Muscle of leg (tissue), 16 donors: Measurements from ENCODE around the gene CSRNP2. TPM values are rescaled to one million over a fixed set of nuclear protein-coding genes. Genes with fewer than 3 reads are reported as not detected.

ENCODE experiments used
- DNase-seq: peaks from one replicate; pipeline ENCODE4 v3.0.0; 2013
- H3K27ac ChIP-seq: one replicate; pipeline ENCODE4 v1.5.1; 2013; ENCODE audit warnings: mild to moderate bottlenecking, low read length, control low read depth
- H3K27me3 ChIP-seq: one replicate; pipeline ENCODE4 v1.6.1; 2013; ENCODE audit warnings: low read length; ENCODE audit not compliant: control insufficient read depth, insufficient read depth
- H3K36me3 ChIP-seq: one replicate; pipeline ENCODE4 v1.6.1; 2013; ENCODE audit warnings: low read length; ENCODE audit not compliant: control insufficient read depth, insufficient read depth
- H3K4me1 ChIP-seq: one replicate; pipeline ENCODE4 v1.6.1; 2013; ENCODE audit warnings: low read length; ENCODE audit not compliant: control insufficient read depth, insufficient read depth
- H3K4me3 ChIP-seq: one replicate; pipeline ENCODE4 v1.5.1; 2013; ENCODE audit warnings: low read length, control low read depth
- H3K9me3 ChIP-seq: replicated peaks from 2 replicates; pipeline ENCODE4 v1.6.1; 2013; ENCODE audit warnings: low read depth, low read length; ENCODE audit not compliant: control insufficient read depth
- WGBS: methylation state at CpG from one replicate; pipeline ENCODE4 v1.1.5; 2013; ENCODE audit warnings: missing lambda C conversion rate; ENCODE audit not compliant: insufficient coverage; 5-methylcytosine and 5-hydroxymethylcytosine counted together
- long read RNA-seq, 11 donors: transcript quantifications; one replicate each; lab custom pipeline, GENCODE V29; 2026
- polyA plus RNA-seq, 8 donors: library from polyadenylated mRNA; unstranded; fragments of 120-200 nt; gene quantifications; one replicate each; pipeline versions ENCODE4 v1.2.1 to v1.2.3, GENCODE V29; 2013; ENCODE audit warnings: inconsistent platforms in 1 of 8, low replicate concordance in 1 of 8; ENCODE audit not compliant: insufficient read length in 8 of 8, insufficient read depth in 1 of 8
- total RNA-seq: library from RNA; stranded (reverse); fragments of 120-200 nt; gene quantifications from one replicate; pipeline ENCODE4 v1.2.4, GENCODE V29; 2013

CSRNP2 gene, protein sequence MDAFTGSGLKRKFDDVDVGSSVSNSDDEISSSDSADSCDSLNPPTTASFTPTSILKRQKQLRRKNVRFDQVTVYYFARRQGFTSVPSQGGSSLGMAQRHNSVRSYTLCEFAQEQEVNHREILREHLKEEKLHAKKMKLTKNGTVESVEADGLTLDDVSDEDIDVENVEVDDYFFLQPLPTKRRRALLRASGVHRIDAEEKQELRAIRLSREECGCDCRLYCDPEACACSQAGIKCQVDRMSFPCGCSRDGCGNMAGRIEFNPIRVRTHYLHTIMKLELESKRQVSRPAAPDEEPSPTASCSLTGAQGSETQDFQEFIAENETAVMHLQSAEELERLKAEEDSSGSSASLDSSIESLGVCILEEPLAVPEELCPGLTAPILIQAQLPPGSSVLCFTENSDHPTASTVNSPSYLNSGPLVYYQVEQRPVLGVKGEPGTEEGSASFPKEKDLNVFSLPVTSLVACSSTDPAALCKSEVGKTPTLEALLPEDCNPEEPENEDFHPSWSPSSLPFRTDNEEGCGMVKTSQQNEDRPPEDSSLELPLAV
- total RNA-seq = 16.4 TPM
- 10 to 100 TPM; 22.4 to 30.6 (median 24.0) TPM for polyA plus RNA-seq
- long read RNA-seq, donor 1 = 0 reads
- long read RNA-seq, donor 2 = 0 reads
- long read RNA-seq, donor 3, full-length matches to known transcripts = 3 of 3 reads
- long read RNA-seq, donor 3, partial matches to known transcripts = 0 of 3 reads
- long read RNA-seq, donor 3, other reads (novel, unspliced or antisense) = 0 of 3 reads
- long read RNA-seq, donor 4, full-length matches to known transcripts = 1 of 1 reads
- long read RNA-seq, donor 4, partial matches to known transcripts = 0 of 1 reads
- long read RNA-seq, donor 4, other reads (novel, unspliced or antisense) = 0 of 1 reads
- long read RNA-seq, donor 5, full-length matches to known transcripts = 7 of 15 reads
- long read RNA-seq, donor 5, partial matches to known transcripts = 8 of 15 reads
- long read RNA-seq, donor 5, other reads (novel, unspliced or antisense) = 0 of 15 reads
- long read RNA-seq, donor 6 = 0 reads
- long read RNA-seq, donor 7, full-length matches to known transcripts = 3 of 3 reads
- long read RNA-seq, donor 7, partial matches to known transcripts = 0 of 3 reads
- long read RNA-seq, donor 7, other reads (novel, unspliced or antisense) = 0 of 3 reads
- long read RNA-seq, donor 8, full-length matches to known transcripts = 2 of 8 reads
- long read RNA-seq, donor 8, partial matches to known transcripts = 6 of 8 reads
- long read RNA-seq, donor 8, other reads (novel, unspliced or antisense) = 0 of 8 reads
- long read RNA-seq, donor 9, full-length matches to known transcripts = 1 of 1 reads
- long read RNA-seq, donor 9, partial matches to known transcripts = 0 of 1 reads
- long read RNA-seq, donor 9, other reads (novel, unspliced or antisense) = 0 of 1 reads
- long read RNA-seq, donor 10, full-length matches to known transcripts = 3 of 3 reads
- long read RNA-seq, donor 10, partial matches to known transcripts = 0 of 3 reads
- long read RNA-seq, donor 10, other reads (novel, unspliced or antisense) = 0 of 3 reads
- long read RNA-seq, donor 11, full-length matches to known transcripts = 1 of 1 reads
- long read RNA-seq, donor 11, partial matches to known transcripts = 0 of 1 reads
- long read RNA-seq, donor 11, other reads (novel, unspliced or antisense) = 0 of 1 reads

DNA sequence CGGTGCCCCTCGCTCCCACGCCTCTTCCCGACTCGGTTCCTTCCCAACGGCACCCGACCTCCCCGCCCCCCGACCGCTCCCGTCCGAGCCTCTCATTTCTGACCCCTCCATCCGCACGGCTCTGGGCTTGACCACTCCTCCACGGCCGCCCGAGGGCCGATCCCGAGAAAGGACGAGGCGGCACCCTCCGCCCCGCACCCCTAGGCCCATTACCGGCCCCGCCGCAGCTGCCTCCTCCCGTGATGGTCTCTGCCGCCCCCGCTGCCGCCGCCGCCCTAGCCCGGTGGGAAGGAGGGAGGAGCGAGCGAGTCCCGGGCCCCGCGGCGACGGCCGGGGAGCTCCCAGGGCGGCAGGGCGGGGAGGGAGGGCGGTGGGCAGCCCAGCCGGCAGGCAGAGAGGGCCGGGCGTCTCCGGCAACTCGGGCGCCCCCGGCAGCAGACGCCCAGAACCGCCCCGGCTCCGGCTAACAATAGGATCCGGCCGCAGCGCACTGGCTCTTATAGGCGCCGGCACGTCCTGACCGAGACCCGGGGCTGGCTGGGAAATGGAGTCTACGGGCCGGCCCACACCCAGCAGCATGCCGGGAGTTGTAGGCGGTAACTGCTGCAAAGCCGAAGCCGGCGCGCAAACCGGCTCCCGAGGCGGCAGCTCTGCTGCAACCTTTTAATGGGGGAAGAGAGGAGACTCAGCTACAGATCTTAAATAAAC is at the start of gene CSRNP2:
CSRNP2 (minus strand) TSS at position 471 of the 708 bp plus-strand sequence. CDS start 7,035 bp downstream, outside the sequence.
- peaks cover 11% of the 10 kb centered on the region for H3K4me1 ChIP-seq
- no peaks in the 10 kb centered on the region for H3K27me3 ChIP-seq
- H3K36me3 ChIP-seq = no peaks in the 10 kb centered on the region
- WGBS = under 1% methylated on average over 63 of the region's 74 CpGs
- H3K9me3 ChIP-seq = no peaks in the 10 kb centered on the region
- H3K4me3 ChIP-seq = peak within 1 kb of the TSS; percentile 95
- peak; percentile 98 for DNase-seq
- peak within 1 kb of the TSS; percentile 97 for H3K27ac ChIP-seq

DNA sequence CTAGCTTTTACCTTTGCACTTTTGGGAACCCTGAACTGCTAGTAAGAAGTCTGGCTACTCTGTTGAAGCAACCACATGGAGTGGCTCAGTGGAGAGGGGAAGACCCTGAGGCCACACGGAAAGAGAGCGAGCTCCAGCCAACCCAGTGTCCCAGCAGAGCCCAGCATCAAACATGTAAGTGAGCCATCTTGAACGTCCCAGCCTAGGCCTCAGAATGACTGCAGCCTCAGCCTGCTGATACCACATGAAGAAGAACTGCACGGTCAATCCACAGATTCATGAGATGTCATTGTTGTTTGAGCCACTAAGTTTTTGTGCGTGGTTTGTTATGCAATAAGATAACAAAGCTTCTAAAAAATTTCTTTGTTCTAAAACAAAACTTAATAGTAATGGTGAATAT is 49.3 kb upstream of the CSRNP2 start:
- Histone ChIP-seq H3K27ac (no peak overlapping the region), H3K36me3 (no peaks in the 10 kb centered on the region), H3K27me3 (no peaks in the 10 kb centered on the region), H3K9me3 (no peaks in the 10 kb centered on the region), H3K4me1 (no peaks in the 10 kb centered on the region), H3K4me3 (no peak overlapping the region)
- WGBS = 86% methylated on average over 3 of the region's 5 CpGs
- no peak for DNase-seq

DNA sequence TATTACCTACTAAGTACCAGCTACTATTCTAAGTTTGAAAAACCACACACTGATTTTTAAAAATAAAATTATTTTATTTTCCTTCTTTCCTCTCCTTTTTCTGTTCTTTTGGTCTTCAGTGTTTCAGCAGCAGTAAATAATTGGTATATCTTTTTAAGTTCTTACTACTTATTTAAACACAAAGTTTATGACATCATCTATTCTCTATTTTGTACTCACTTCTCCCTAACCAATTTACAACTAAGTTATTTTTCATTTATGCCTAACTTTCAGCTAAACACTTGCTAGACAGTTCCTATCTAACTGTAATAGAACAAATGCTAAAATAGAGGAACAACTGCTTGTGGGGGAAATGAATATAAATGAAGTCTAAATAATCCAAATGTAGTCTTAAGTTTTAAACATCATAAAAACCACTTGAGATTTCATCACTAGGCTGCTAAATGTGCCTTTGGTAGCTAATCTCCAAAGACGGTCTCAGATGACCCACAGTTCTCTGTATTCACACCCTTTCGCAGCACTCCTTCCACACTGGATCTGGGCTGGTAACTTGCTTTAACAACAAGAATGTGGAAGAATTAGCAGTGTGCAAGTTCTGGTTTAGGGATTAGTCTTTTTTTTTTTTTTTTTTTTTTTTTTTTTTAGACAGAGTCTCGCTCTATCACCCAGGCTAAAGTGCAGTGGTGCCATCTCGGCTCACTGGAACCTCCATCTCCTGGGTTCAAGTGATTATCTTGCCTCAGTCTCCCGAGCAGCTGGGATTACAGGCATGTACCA is 48.5 kb upstream of the CSRNP2 start:
- H3K9me3 ChIP-seq = no peaks in the 10 kb centered on the region
- no peaks in the 10 kb centered on the region for H3K4me1 ChIP-seq
- 90% methylated on average over 2 of the region's 5 CpGs for WGBS
- DNase-seq = no peak
- no peak overlapping the region for H3K4me3 ChIP-seq
- H3K27me3 ChIP-seq = no peaks in the 10 kb centered on the region
- H3K36me3 ChIP-seq = no peaks in the 10 kb centered on the region
- no peak overlapping the region for H3K27ac ChIP-seq

DNA sequence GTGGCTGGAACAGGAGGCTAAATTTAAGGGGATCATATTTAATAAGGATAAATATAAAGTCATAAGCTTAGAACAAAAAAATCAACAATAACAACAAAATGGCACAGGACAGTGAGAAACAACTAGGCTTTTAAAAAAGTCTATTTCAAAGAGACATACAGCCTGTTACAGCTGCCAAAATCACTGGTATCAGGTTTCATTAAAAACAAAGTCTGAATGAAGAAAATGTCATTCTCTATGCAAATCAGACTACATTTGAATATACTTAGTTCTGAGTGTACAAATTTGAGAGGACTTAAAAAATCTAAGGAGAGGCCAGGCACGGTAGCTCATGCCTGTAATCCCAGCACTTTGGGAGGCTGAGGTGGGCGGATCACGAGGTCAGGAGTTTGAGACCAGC is 45.5 kb upstream of the CSRNP2 start:
- no CpG with 5 or more reads among the region's 3 CpGs for WGBS
- DNase-seq = peak; percentile 11
- no peak overlapping the region for H3K4me3 ChIP-seq

DNA sequence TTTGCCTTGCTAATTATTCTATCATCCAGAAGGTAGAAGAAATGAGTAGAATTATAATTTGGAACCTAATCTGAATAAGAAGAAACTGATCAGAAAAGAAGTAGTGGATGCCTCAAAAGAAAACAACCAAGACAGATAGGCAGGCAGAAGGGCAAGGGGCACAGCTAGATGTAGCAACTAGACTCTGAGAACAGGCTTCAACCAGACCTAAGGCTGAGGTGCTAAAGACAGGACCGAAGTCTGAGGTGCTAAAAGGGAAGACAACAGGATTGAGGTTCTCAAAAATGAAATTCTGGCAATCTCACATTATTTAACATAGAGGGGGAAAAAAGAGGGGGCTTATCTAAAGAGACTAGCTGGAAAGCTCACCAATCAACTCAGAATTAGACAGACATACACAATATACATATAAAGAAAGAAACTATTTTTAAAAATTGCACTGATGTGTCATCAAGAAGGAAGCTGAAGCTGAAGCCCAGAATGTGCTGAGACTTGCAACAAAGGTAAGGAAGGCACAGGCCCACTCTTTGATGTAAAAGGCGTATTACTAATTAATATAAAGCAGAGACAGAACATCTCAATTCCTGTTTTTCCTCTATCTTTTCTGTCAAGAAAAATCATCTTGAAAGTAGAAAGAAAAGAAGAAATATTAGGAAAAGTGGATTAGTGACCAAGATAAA is 43.8 kb upstream of the CSRNP2 start:
- Histone ChIP-seq H3K27me3 (no peaks in the 10 kb centered on the region), H3K9me3 (no peaks in the 10 kb centered on the region), H3K4me3 (no peak overlapping the region), H3K4me1 (no peaks in the 10 kb centered on the region), H3K36me3 (peaks cover 7% of the 10 kb centered on the region), H3K27ac (no peak overlapping the region)
- no CpG with 5 or more reads among the region's 2 CpGs for WGBS
- DNase-seq = no peak

More for the DNA sequence above, 45.5 kb upstream of the CSRNP2 start:
- H3K9me3 ChIP-seq = no peaks in the 10 kb centered on the region
- peaks cover 7% of the 10 kb centered on the region for H3K36me3 ChIP-seq
- no peak overlapping the region for H3K27ac ChIP-seq
- no peaks in the 10 kb centered on the region for H3K27me3 ChIP-seq
- H3K4me1 ChIP-seq = no peaks in the 10 kb centered on the region

DNA sequence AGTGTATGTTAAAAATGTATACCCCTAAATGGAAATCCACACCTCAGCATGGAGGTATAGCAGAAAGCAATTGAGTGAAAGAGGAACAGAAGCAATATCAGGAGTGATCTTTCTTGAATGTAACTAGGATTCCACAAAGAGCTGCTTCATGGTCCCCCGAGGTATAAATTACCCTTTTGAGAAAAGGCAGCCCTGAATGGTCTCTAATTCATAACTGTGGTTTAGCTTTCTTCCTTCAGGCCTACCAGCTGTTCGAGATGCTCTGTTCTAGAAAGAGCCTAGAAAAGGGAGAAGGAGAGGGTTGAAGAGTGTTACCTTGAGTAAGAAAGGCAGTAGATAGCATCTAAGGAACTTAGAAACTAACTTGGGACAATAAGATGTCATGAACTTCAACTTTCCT is 42.9 kb upstream of the CSRNP2 start:
- Histone ChIP-seq H3K36me3 (peaks cover 7% of the 10 kb centered on the region), H3K9me3 (no peaks in the 10 kb centered on the region), H3K27ac (no peak overlapping the region), H3K4me3 (no peak overlapping the region), H3K27me3 (no peaks in the 10 kb centered on the region), H3K4me1 (no peaks in the 10 kb centered on the region)
- 100% methylated on average over 1 of the region's 2 CpGs for WGBS
- DNase-seq = no peak

DNA sequence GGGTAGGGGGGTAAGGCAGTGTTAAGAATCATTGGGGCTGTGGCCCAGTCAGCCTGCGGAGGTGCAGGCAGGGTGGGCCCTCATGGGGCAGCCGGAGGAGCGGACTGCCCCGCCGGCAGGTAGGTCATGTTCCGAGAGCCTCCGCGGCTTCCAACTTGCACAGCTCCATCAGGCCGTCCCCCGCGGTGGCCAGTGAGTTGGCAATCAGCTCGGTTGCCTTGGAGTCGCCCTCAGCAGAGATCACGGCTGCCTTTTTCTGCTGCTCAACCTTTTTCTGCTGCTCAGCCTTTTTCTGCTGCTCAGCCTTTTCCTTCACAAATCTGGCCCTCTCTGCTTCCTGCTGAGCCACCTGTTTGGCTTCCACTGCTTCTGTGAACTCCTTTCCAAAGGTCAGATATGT is 41.1 kb upstream of the CSRNP2 start:
- Histone ChIP-seq H3K4me1 (no peaks in the 10 kb centered on the region), H3K9me3 (no peaks in the 10 kb centered on the region), H3K4me3 (no peak overlapping the region), H3K27me3 (no peaks in the 10 kb centered on the region), H3K27ac (no peak overlapping the region), H3K36me3 (peaks cover 7% of the 10 kb centered on the region)
- WGBS = 91% methylated on average over 14 of the region's 14 CpGs
- DNase-seq = no peak

DNA sequence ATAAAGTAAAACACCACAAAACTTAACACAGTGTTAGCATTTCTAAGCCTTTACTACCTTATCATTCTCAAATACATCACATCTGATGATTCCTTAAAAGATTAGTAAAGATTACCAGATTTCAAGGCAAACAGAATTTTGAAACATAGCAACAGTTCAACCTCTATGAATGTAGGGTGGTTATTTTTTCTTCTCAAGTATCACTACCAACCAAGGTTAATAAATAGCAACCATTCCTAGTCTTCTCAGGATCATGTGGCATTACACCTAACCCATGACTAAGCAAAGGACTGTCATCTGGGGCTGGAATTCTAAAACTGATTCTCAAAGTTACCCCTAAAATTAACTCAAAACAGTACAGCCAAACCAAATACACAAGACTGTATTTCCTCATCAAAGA is 39.4 kb upstream of the CSRNP2 start:
- no peak for DNase-seq
- Histone ChIP-seq H3K36me3 (peaks cover 12% of the 10 kb centered on the region), H3K27me3 (no peaks in the 10 kb centered on the region), H3K9me3 (no peaks in the 10 kb centered on the region), H3K4me3 (no peak overlapping the region), H3K4me1 (no peaks in the 10 kb centered on the region), H3K27ac (no peak overlapping the region)
